Activated CD4-positive, CD25-positive, alpha-beta regulatory T cell treated with anti-CD3 and anti-CD28 coated beads, Interleukin-2, amount 50 U/mL, for 72 hours (primary cell): ENCODE data around the gene TRNAU1AP.
"Not testable (repeated sequence)": the region's sequence is repeated elsewhere in the genome, so short reads cannot be mapped to it uniquely, and the experiment has no call there.

Experiments used
- DNase-seq: peaks from one replicate; pipeline ENCODE4 v3.0.0; 2021

The TRNAU1AP gene

DNA sequence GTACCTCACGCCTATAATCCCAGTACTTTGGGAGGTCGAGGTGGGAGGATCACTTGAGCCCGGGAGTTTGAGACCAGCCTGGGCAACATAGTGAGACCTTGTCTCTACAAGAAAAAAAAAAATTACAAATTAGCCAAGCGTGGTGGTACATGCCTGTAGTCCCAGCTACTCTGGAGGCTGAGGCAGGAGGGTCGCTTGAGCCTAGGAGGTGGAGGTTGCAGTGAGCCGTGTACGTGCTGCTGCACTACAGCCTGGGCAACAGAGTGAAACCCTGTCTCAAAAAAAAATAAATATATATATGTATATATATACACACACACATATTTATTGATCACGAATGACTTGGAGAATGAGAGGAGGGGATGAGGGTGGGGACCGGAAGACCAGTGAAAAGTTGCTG is 30.3 kb upstream of the TRNAU1AP start:
- not testable (repeated sequence) for DNase-seq

DNA sequence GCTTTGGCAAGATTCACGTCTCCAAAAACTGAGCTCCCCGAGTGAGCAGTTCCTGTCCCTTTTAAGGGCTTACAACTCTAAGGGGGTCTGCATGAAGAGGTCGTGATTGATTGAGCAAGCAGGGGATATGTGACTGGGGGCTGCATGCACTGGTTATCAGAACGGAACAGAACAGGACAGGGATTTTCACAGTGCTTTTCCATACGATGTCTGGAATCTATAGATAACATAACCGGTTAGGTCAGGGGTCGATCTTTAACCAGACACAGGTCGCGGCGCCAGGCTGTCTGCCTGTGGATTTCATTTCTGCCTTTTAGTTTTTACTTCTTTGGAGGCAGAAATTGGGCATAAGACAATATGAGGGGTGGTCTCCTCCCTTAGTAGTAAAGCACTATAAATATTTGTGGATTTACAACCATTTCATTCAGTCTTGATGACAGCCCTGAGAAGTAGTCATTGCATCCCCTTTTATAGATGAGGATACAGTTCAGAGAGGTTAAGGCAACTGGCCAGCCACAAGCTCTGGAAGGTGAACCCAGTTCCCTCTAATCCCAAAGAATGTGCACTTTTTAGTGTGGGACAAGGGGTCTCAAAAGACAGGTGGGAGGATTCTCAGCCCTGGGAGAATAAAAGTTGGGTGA is 27.8 kb upstream of the TRNAU1AP start:
- DNase-seq = not testable (repeated sequence)

DNA sequence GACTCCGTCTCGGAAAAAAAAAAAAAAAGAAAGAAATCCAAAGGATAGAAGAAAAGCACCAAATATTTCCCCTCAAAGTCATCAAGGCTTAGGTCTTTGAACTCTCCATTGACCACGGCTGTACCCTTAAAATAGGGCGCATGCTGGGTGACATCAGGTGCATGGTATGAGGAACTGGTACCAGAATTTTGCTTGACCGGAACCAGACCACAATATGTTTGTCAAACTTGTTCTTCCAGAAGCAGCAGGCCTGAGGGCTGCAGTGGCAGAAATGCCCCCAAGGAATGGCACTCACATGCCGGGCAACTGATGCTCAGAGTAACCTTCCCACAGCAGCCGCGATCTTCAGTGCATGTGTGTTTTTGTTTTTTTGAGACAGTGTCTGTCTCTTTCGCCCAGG is 26.0 kb upstream of the TRNAU1AP start:
- no peak for DNase-seq

DNA sequence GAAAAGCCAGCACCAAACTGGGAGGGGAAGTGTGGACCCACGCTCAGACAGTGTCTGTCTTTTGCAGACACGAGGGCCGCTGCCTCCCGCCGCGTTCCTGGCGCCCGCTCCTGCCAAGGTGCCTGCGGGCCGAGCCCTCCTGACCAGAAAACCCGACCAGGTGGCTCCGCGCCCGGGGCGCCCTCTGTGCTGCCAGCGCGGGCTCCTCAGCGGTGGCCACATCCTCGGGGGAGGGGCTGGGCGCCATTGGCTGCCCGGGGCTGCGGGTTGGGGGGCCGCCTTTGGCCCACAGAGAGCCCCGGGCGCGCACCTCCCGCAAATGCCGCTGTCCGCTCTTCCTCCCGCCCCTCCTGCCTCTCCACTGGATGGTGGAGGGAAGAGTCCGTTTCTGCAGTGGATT is 22.4 kb upstream of the TRNAU1AP start:
- no peak for DNase-seq

DNA sequence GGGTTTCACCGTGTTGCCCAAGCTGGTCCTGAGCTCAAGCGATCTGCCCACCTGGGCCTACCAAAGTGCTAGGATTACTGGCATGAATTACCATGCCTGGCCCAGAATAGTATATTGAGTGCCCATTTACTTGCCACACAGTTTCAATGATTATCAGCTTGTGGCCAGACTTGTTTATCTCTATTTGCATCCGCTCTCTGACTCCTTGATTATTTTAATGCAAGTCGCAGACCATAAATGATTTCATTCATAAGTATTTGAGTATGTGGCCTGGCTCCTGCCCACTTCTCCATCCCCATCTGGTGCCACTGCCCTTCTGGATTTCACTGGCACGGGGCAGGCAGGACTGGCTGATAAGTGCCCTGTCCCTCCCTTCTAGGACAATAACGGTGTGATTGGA is 18.2 kb upstream of the TRNAU1AP start:
- no peak for DNase-seq

DNA sequence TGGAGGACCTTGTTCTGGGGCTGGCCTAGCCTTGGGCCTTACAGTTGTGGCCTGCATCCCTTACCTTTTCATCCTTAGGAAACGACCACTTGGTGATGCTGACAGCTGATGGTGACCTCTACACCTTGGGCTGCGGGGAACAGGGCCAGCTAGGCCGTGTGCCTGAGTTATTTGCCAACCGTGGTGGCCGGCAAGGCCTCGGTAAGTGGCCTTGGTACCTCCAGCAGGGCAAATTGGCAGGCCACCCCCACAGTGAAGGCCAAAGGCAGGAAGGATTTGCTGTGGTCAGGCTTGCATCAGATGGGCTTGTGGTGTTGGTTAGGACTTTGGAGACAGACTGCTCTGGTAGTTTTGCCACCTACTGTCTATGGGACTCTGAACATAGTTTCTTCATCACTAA is 17.7 kb upstream of the TRNAU1AP start:
- no peak for DNase-seq

DNA sequence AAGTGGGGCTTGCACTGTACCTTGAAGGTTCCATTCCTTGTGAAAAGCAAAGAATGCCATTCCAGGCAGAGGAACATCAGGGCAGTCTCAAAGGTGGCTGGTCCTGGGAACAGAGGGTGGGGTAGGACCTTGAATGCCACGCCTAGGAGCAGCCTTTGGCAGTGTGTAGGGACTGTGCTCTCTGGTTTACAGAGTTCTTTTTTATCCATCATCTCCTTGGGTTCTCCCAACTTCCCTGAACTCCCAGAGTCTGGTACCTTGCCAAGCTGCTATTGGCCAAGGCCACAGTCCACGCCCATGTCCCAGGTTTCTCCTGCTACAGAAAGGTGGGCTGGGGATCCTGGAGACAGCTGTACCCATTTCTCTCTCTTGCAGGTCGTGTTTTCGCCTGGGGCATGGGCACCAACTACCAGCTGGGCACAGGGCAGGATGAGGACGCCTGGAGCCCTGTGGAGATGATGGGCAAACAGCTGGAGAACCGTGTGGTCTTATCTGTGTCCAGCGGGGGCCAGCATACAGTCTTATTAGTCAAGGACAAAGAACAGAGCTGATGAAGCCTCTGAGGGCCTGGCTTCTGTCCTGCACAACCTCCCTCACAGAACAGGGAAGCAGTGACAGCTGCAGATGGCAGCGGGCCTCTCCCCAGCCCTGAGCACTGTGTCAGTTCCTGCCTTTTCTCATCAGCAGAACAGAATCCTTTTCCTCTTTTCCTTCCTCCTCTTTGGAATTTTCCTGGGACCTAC is 15.3 kb upstream of the TRNAU1AP start:
- no peak for DNase-seq

DNA sequence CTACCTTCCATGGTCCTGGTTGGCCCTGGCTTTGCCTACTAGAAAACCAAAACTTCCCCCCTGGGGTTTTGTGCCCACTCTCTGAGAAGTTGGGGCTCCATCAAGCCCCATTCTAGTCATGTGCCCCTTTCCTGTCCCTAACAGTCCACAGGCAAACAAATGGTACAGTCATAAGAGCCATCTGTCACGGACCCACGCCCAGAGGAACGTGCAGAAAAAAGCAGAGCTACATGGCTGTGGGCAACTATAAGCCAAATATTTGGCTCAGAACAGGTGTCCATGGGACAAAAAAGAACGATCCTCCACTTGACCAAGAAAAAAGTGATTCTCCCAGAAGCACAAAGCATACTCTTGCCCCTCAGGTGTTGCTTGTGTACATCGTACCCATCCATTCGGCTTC is 14.6 kb upstream of the TRNAU1AP start:
- DNase-seq = no peak

DNA sequence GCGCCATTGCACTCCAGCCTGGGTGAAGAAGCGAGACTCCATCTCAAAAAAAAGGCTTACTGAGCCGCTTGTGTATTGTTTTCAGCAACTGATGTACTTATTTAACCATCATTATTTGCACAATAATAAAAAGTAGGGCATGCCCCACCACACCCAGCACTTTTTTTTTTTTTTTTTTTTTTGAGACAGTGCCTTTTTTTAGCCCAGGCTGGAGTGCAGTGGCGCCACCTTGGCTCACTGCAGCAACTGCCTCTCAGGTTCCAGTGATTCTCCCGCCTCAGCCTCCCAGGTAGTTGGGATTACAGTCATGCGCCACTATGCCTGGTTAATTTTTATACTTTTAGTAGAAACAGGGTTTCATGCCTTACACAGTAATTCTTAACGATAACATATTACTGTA is 12.2 kb upstream of the TRNAU1AP start:
- no peak for DNase-seq

DNA sequence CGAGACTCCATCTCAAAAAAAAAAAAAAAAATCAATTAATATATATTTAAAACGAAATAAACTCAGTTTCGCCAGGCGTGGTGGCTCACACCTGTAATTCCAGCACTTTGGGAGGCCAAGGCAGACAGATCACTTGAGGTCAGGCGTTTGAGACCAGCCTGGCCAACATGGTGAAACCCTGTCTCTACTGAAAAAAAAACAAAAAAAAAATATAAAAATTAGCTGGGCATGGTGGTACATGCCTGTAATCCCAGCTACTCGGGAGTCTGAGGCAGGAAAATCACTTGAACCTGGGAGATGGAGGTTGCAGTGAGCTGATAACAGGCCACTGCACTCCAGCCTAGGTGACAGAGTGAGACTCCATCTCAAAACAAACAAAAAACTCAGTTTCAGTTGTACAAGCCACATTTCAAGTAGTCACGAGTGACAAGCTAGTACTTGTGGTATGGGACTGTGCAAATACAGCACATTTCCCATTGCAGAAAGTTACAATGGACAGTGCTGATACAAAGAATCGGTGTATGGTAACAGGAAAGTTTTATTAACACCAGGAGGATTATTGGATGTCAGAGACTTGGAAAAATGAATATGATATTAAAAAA is 11.4 kb upstream of the TRNAU1AP start:
- DNase-seq = not testable (repeated sequence)

DNA sequence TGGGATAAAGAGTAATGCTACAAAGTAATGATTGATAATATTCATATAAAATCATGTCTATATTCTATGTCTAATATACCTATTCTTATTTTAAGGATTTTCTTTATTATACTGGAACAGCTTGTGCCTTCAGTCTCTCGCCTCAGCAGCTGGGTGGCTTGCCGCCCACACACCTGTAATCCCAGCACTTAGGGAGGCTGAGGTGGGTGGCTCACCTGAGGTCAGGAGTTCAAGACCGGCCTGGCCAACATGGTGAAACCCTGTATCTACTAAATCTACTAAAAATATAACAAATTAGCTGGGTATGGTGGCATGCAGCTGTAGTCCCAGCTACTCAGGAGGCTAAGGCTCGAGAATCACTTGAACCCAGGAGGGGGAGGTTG is 7.6 kb upstream of the TRNAU1AP start:
- no peak for DNase-seq

DNA sequence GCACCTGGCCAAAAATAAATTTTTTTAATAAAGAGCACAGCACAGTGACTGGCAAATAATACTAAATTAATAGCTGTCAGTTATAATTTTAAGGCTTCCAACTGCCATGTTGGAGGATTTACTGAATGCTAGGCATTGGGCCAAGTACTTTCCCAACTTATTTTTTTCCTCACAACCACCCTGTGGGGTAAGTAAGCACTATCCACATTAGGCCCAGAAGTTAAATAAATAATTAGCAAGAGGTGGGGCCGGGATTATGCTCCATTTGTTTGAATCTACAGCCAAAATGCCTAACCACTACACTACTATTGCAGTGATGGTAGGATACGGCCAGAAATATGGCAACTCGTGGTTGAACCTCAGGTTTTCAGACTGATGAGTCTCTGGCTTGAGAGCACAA is 4.6 kb upstream of the TRNAU1AP start:
- no peak for DNase-seq

DNA sequence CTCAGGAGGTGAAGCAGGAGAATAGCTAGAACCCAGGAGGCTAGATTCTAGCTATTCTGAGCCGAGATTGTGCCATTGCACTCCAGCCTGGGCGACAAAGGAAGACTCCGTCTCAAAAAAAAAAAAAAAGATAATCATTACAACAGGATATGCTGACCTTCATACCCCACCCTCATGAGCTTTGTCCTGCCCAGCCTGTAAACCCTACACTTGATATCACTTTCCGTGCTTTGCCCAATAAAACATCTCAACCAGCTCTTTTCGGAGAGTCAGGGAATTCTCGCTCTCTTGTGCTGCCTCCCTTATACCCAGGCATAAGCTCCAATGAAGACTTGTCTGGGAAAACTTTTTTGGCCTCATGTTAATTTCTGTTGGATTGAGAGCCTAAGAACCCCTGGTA is 1.5 kb upstream of the TRNAU1AP start:
- DNase-seq = no peak

DNA sequence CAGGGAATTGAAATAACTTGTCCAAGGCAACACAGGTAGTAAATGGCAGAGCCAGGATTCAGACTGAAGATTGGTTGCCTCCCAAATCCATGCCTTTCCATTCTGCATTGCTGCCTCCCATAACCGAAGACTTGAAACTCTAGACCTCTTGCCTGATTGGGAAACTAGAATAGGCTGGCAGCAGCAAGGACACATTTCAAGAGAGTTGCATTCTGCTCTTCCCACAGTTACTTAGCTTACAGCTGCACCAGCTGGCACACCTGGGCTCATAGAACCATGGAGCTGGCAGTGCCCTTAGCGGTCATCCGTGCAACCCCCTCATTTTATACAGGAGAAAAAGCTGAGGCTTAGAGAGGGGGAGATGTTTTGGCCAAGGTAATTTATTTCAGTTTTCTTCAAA is 8.0 kb downstream of the TRNAU1AP start:
- DNase-seq = no peak

DNA sequence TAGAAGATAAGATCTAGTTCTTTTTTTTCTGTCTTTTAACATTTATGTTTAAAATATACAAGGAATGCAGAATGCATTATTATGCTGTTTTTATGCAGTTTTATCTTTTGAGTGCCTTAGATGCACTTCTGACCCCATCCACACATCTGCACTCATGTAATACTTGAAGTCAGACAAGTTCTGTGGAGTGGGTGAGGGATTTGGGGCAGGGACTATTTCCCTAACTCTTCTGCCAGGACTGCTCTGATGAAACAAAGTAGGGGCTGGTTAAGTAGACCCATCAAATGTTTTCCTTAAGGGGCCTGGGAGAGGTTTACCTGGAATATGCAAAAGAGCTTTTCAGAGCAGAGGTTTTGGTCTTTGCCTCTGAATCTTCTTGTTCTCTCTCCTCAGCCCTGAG is 11.4 kb downstream of the TRNAU1AP start:
- no peak for DNase-seq

DNA sequence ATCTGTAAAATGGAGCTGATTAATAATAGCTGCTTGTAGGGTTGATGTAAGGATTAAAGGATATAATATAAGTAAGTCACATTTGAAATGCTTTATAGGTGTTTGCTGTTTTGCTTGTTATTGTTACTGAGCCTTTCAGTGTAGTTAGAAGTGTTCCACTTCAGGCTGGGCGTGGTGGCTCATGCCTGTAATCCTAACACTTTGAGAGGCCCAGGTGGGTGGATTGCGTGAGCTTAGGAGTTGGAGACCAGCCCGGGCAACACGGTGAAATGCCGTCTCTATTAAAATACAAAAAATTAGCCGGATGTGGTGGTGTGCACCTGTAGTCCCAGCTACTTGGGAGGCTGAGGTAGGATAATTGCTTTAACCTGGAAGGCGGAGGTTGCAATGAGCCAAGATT is 12.2 kb downstream of the TRNAU1AP start:
- DNase-seq = no peak

DNA sequence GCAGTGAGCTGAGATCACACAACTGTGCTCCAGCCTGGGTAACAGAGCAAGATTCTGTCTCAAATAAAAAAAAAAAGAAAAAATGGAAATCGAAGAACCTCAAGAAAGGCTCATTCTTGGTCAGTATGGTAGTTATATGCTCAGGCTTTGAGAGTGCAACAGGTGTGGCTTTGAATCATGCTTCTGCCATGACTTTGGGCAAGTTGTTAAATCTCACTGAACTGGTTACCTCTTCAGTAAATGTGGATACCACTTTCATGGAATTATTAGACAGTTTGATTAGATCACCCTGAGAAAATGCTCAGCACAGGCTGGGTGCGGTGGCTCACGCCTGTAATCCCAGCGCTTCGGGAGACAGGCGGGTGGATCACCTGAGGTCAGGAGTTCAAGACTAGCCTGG is 12.8 kb downstream of the TRNAU1AP start:
- DNase-seq = no peak

DNA sequence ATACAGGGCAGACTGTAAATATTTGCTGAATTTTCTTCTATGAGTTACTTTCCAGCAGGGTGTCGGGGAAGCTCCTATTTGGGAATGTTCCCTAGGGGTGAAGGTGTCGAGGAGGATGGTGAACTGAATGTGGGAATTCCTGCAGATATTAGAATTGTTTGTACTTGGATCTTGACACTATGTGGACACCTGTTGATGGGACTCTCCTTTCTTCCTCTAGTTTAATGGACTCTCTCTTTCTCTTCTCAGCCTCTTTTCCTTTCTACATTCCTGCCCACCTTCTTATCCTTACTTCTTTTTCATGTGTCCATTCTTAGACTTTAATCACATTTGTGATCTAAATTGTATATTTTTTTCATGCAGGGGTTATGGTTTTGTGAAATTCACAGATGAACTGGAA is 14.0 kb downstream of the TRNAU1AP start:
- DNase-seq = no peak

DNA sequence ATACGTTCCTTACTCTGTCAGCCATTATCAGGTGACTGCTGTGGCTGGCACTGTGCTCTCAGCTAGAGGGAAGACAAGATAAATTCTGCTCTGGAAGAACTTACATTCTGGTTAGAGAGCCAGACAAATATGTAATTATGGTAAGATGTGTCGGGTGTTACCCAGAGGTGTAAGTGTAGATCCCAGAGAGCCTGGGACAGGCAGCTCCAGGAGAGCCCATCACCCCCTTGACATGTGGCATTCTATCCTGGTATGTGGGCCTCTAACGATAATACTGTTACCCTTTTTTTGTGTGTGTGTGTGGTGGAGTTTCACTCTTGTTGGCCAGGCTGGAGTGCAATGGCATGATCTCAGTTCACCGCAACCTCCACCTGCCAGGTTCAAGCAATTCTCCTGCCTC is 19.0 kb downstream of the TRNAU1AP start:
- no peak for DNase-seq

DNA sequence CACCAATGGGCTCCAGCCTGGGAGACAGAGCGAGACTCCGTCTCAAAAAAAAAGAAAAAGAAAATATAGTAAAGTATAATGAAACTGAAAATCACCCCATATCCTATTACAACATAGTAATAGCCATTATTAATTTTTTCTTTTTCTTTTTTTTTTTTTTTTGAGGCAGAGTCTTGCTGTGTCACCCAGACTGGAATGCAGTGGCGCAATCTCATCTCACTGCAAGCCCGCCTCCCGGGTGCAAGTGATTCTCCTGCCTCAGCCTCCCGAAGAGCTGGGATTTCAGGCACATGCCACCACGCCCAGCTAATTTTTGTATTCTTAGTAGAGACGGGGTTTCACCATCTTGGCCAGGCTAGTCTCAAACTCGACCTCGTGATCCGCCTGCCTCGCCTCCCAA is 20.0 kb downstream of the TRNAU1AP start:
- DNase-seq = not testable (repeated sequence)

DNA sequence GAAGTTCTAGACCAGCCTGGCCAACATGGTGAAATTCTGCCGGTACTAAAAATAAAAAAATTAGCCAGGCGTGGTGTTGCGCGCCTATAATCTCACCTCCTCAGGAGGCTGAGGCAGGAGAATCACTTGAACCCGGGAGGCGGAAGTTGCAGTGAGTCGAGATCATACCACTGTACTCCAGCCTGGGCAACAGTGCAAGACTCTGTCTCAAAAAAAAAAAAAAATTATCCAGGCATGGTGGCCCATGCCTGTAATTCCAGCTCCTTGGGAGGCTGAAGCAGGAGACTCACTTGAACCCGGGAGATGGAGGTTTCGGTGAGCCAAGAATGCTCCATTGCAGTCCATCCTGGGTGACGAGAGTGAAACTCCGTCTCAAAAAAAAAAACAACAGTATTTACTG is 20.7 kb downstream of the TRNAU1AP start:
- DNase-seq = no peak

DNA sequence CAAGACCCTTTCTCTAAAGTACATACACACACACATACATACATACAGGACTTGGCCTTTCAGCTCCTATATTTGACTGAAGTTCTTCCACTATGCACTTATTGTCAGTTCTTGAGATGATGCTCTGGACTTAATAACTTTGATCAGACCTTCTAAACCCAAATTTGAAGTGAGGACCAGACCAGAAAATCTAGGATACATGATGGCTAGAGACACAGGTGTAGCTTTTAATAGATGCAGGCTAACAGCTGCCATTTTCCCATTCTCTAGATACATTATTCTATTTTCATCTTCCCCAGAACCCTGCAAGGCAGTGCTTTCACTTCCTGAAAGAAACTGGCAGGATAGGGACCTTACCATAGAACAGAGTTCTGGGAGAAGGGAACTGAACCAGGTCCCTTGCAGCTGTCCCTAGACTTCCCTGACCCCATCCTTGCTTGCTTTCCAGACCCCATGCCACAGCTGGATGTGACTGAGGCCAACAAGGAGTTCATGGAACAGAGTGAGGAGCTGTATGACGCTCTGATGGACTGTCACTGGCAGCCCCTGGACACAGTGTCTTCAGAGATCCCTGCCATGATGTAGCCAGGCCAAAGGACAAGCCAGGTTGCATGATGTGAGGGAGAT is 24.3 kb downstream of the TRNAU1AP start:
- no peak for DNase-seq

DNA sequence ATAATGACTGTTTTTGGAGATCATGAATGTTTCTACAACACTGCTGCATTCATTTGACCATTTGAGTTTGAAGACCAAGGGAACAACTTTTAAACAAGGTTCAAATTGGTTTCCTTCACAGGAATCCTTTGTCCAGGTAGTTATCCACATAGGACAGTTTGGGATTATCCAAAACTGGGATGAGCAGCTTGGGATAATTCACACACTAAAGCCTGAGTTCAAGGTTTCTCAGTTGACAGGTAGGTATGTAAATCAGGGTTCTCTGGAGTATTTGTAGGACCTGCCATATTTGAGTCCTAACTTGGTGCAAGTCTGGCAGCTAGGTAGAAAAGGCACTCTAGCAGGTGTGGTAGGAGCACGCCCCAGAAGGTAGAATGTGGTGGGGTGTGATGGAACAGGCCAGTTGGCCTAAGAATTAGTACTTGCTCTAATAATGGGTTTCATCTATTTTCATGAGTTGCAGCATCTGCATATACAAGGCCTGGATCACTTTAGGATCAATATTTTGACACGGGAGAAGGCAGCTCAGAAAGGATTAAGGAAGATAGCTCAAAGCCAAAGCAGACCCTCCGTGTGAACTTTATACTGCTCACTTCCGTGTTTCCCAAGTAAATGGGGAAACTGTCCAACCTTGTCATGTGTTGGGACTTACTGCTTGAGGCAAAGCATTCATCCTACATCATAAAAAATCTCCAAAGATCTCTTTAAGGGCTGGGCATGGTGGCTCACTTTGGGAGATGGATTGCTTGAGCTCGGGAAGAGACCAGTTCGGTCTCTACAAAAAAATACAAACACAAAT is 25.1 kb downstream of the TRNAU1AP start:
- DNase-seq = no peak
